GM23248 (cell line): ENCODE data around the gene ARID4A. TPM values are rescaled to one million over a fixed set of nuclear protein-coding genes. Genes with fewer than 3 reads are reported as not detected.
A peak's percentile ranks its signal among the peaks of the same experiment; 100 is the strongest.

Experiments used
- DNase-seq: peaks from one replicate; pipeline ENCODE4 v3.0.0-alpha.2; 2015
- H2AFZ ChIP-seq: fragments of 200-600 bp; sonication (generic); 2 replicates; pipeline ENCODE4 v1.6.1; 2016; ENCODE audit warnings: antibody characterized with exemption
- H3F3A ChIP-seq: fragments of 200-600 bp; sonication (generic); 2 replicates; pipeline ENCODE4 v1.6.1; 2016; ENCODE audit warnings: mild to moderate bottlenecking, antibody characterized with exemption, mixed run types; ENCODE audit not compliant: insufficient read depth
- H3K27ac ChIP-seq: fragments of 200-600 bp; sonication (generic); 2 replicates; pipeline ENCODE4 v1.5.1; 2016; ENCODE audit warnings: mild to moderate bottlenecking
- H3K27me3 ChIP-seq: fragments of 200-600 bp; sonication (generic); replicated peaks from 2 replicates; pipeline ENCODE4 v1.6.1; 2016; ENCODE audit warnings: mild to moderate bottlenecking; ENCODE audit not compliant: insufficient read depth
- H3K36me3 ChIP-seq: fragments of 200-600 bp; sonication (generic); 2 replicates; pipeline ENCODE4 v1.6.1; 2016; ENCODE audit warnings: low read depth, mild to moderate bottlenecking
- H3K4me1 ChIP-seq: fragments of 200-600 bp; sonication (generic); 2 replicates; pipeline ENCODE4 v1.6.1; 2016; ENCODE audit warnings: mild to moderate bottlenecking; ENCODE audit not compliant: insufficient read depth
- H3K4me2 ChIP-seq: fragments of 200-600 bp; sonication (generic); one replicate; pipeline ENCODE4 v1.6.1; 2016; ENCODE audit warnings: mild to moderate bottlenecking; ENCODE audit not compliant: unreplicated experiment
- H3K4me3 ChIP-seq: fragments of 200-600 bp; sonication (generic); 2 replicates; pipeline ENCODE4 v1.5.1; 2016; ENCODE audit warnings: mild to moderate bottlenecking
- H3K79me2 ChIP-seq: fragments of 200-600 bp; sonication (generic); 2 replicates; pipeline ENCODE4 v1.6.1; 2016; ENCODE audit warnings: mild to moderate bottlenecking; ENCODE audit not compliant: insufficient read depth
- H3K9ac ChIP-seq: fragments of 200-600 bp; sonication (generic); 2 replicates; pipeline ENCODE4 v1.6.1; 2016; ENCODE audit warnings: mild to moderate bottlenecking
- H3K9me2 ChIP-seq: fragments of 200-600 bp; sonication (generic); 2 replicates; pipeline ENCODE4 v1.6.1; 2016; ENCODE audit warnings: mixed run types, mild to moderate bottlenecking, moderate library complexity; ENCODE audit not compliant: insufficient read depth
- H3K9me3 ChIP-seq: fragments of 200-600 bp; sonication (generic); one replicate; pipeline ENCODE4 v1.6.1; 2017; ENCODE audit warnings: low read depth
- H4K20me1 ChIP-seq: fragments of 200-600 bp; sonication (generic); 2 replicates; pipeline ENCODE4 v1.6.0; 2016; ENCODE audit not compliant: insufficient read depth
- EZH2 ChIP-seq: fragments of 200-600 bp; sonication (generic); IDR thresholded peaks from 2 replicates; pipeline ENCODE4 v1.6.1; 2018; ENCODE audit warnings: antibody characterized with exemption, mild to moderate bottlenecking; ENCODE audit not compliant: insufficient read depth, poor library complexity, severe bottlenecking
- EZH2phosphoT487 ChIP-seq: fragments of 200-600 bp; sonication (generic); IDR thresholded peaks from 2 replicates; pipeline ENCODE4 v1.6.1; 2018; ENCODE audit warnings: antibody characterized with exemption, moderate library complexity, mild to moderate bottlenecking, low read depth; ENCODE audit not compliant: insufficient read depth
- WGBS, 2 experiments: methylation state at CpG; one replicate each; pipeline ENCODE4 v1.1.6; 2015 to 2017; ENCODE audit warnings: low lambda C conversion rate in 2 of 2, low coverage in 1 of 2; ENCODE audit errors: missing lambda C conversion rate in 2 of 2; 5-methylcytosine and 5-hydroxymethylcytosine counted together
- in situ Hi-C: fragments of 300-500 bp; cut with MboI; formaldehyde crosslinking; loops from 2 replicates; pipeline ENCODE4 v1.15.0; 2020
- polyA plus RNA-seq: library from polyadenylated mRNA; unstranded; fragments of >200 nt; fragmentation: Nextera tagmentation; extraction: Ambion mirVana; gene quantifications from 2 replicates; pipeline ENCODE4 v1.2.1, GENCODE V29; 2016
- total RNA-seq: library from RNA; depleted of rRNA; stranded (reverse); fragments of >200 nt; shearing (Covaris generic); gene quantifications from 2 replicates; pipeline ENCODE4 v1.2.3, GENCODE V29; 2014

The ARID4A gene
- total and polyA plus RNA-seq, 2 experiments from 2014 or later: 5.7 to 17.3 TPM

DNA sequence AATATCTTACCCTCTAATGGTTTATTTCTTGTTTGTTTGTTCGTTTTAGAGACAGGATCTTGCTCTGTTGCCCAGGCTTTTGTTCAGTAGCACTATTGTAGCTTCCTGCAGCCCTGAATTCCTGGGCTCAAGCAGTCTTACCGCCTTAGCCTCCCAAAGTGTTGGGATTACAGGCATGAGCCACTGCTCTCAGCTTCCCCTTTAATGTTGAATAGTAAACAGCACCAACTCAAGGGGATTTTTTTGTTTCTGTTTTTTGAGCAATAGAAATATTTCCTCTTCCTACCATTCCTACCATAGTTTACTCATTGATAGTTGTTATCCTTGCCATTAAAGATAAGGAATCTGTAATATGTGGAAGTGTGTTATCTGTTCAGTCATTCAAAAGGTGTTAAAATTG, 10.7 kb downstream of the ARID4A start:
- no peak for TF ChIP-seq EZH2
- no peak for TF ChIP-seq EZH2phosphoT487
- in situ Hi-C loops: no loop called here
- Histone ChIP-seq H3K36me3 (peaks cover 40% of the 10 kb centered on the region), H3K27me3 (no peaks in the 10 kb centered on the region), H3K9me2 (no peaks in the 10 kb centered on the region), H2AFZ (no peak overlapping the region), H3K4me3 (no peak overlapping the region), H3K4me2 (no peak overlapping the region), H3F3A (0 out of 2 replicates have a peak, but pooled peaks cover 4% of the 10 kb centered on the region), H3K4me1 (peaks cover 7% of the 10 kb centered on the region; the same call in 1 of the 2 replicates), H3K27ac (no peak overlapping the region), H3K79me2 (peaks cover 50% of the 10 kb centered on the region), H3K9ac (no peak overlapping the region), H3K9me3 (no peaks in the 10 kb centered on the region), H4K20me1 (no peaks in the 10 kb centered on the region)
- no peak for DNase-seq
- 96 to 100% methylated on average over 2 of the region's 2 CpGs for WGBS, 2 experiments

DNA sequence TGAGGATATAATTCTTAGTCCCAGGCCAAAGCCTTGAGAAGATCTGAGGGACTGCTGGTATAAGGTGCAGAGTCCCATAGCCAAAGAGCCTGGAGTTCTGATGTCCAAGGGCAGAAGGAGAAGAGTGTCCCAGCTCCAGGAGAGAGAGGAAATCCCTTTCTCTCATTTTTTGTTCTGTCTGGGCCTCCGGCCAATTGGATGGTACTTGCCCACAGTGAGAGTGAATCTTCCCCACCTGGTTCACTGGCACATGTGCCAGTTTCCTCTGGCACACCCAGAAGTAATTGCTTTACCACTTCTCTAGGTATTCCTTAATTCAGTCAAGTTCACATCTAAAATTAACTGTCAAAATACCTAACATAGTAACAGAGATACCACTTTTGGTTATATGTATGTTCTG, 15.3 kb downstream of the ARID4A start:
- in situ Hi-C loops: no loop called here
- H3K27me3 ChIP-seq: no peaks in the 10 kb centered on the region
- no peaks in the 10 kb centered on the region for H3K9me3 ChIP-seq
- H3K9me2 ChIP-seq: no peaks in the 10 kb centered on the region
- WGBS, 2 experiments: 91 to 95% methylated on average over 1 of the region's 1 CpG
- H3K36me3 ChIP-seq: peaks cover 22% of the 10 kb centered on the region
- no peak overlapping the region for H2AFZ ChIP-seq
- H4K20me1 ChIP-seq: no peaks in the 10 kb centered on the region
- no peak overlapping the region for H3K4me2 ChIP-seq
- no peak overlapping the region for H3K27ac ChIP-seq
- no peak overlapping the region for H3K9ac ChIP-seq
- H3K4me3 ChIP-seq: no peak overlapping the region
- H3K4me1 ChIP-seq: peaks cover 8% of the 10 kb centered on the region; the same call in 1 of the 2 replicates
- no peaks in the 10 kb centered on the region for H3F3A ChIP-seq
- peaks cover 8% of the 10 kb centered on the region; the same call in 1 of the 2 replicates for H3K79me2 ChIP-seq
- TF ChIP-seq EZH2 (no peak), EZH2phosphoT487 (no peak)
- no peak for DNase-seq

DNA sequence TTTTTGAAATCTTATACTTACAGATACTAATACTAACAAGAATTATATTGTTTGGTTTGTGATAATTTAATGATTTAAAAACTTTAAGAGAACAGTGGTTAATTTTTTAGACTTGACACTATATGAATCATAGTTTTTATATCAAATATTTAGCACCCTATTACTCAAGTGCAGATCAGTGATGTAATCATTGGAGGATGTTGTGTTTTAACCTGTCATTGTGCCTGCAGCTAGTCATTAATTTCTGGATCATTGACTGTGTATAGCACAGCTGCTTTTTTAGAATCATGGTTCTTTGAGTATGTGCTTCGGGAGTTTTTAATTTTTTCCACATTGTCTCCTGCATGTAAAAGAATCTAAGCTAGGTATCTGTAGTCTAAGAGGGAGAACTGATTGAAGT, 17.3 kb downstream of the ARID4A start:
- no peak overlapping the region for H3K4me2 ChIP-seq
- no peaks in the 10 kb centered on the region for H4K20me1 ChIP-seq
- no peak overlapping the region for H2AFZ ChIP-seq
- no peak overlapping the region for H3K9ac ChIP-seq
- no peaks in the 10 kb centered on the region for H3K9me2 ChIP-seq
- H3K36me3 ChIP-seq: peaks cover 21% of the 10 kb centered on the region
- H3F3A ChIP-seq: no peaks in the 10 kb centered on the region
- in situ Hi-C loops: no loop called here
- H3K27me3 ChIP-seq: no peaks in the 10 kb centered on the region
- H3K4me1 ChIP-seq: peaks cover 8% of the 10 kb centered on the region; the same call in 1 of the 2 replicates
- no peak overlapping the region for H3K4me3 ChIP-seq
- WGBS, 2 experiments: 48 to 55% methylated on average over 1 of the region's 1 CpG
- H3K9me3 ChIP-seq: no peaks in the 10 kb centered on the region
- no peak overlapping the region for H3K27ac ChIP-seq
- peak; percentile 43 for DNase-seq
- H3K79me2 ChIP-seq: no peaks in the 10 kb centered on the region
- TF ChIP-seq EZH2phosphoT487 (no peak), EZH2 (no peak)

DNA sequence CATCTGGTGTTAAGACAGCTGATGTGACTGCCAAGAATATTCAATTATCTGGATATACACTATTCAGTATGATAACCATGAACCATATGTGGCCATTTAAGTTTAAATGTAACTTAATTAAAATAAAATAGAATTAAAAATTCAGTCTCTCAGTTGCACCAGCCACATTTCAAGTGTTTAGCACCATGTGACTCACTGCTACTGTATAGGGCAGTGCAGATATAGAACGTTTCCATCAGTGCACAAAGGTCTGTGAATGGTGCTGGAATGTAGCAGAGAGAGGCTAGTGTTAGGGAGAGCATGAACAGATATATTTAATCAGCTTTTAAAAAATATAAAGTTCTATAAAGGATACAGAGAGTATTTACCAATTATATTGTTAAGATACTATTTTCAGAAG, 28.7 kb downstream of the ARID4A start:
- Histone ChIP-seq H3K9me2 (no peaks in the 10 kb centered on the region), H3K4me2 (no peak overlapping the region), H3K4me3 (no peak overlapping the region), H2AFZ (no peak overlapping the region), H3K9me3 (no peaks in the 10 kb centered on the region), H3F3A (no peaks in the 10 kb centered on the region), H4K20me1 (no peaks in the 10 kb centered on the region), H3K79me2 (peaks cover under 1% of the 10 kb centered on the region; the same call in 1 of the 2 replicates), H3K36me3 (peaks cover 68% of the 10 kb centered on the region), H3K27me3 (no peaks in the 10 kb centered on the region), H3K4me1 (peaks cover 9% of the 10 kb centered on the region), H3K27ac (no peak overlapping the region), H3K9ac (no peak overlapping the region)
- 14 to 17% methylated on average over 1 of the region's 1 CpG for WGBS, 2 experiments
- no peak for DNase-seq
- in situ Hi-C loops: no loop called here
- TF ChIP-seq EZH2phosphoT487 (no peak), EZH2 (no peak)
